Activated CD8-positive, alpha-beta memory T cell treated with anti-CD3 and anti-CD28 coated beads for 1 hour (primary cell): ENCODE data around the gene CREBZF.

Source experiments
- DNase-seq, 2 donors: peaks; one replicate each; pipeline ENCODE4 v3.0.0-alpha.2; 2020; ENCODE audit warnings: low read depth in 1 of 2; ENCODE audit errors: extremely low read depth in 1 of 2

CREBZF gene, protein sequence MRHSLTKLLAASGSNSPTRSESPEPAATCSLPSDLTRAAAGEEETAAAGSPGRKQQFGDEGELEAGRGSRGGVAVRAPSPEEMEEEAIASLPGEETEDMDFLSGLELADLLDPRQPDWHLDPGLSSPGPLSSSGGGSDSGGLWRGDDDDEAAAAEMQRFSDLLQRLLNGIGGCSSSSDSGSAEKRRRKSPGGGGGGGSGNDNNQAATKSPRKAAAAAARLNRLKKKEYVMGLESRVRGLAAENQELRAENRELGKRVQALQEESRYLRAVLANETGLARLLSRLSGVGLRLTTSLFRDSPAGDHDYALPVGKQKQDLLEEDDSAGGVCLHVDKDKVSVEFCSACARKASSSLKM

DNA sequence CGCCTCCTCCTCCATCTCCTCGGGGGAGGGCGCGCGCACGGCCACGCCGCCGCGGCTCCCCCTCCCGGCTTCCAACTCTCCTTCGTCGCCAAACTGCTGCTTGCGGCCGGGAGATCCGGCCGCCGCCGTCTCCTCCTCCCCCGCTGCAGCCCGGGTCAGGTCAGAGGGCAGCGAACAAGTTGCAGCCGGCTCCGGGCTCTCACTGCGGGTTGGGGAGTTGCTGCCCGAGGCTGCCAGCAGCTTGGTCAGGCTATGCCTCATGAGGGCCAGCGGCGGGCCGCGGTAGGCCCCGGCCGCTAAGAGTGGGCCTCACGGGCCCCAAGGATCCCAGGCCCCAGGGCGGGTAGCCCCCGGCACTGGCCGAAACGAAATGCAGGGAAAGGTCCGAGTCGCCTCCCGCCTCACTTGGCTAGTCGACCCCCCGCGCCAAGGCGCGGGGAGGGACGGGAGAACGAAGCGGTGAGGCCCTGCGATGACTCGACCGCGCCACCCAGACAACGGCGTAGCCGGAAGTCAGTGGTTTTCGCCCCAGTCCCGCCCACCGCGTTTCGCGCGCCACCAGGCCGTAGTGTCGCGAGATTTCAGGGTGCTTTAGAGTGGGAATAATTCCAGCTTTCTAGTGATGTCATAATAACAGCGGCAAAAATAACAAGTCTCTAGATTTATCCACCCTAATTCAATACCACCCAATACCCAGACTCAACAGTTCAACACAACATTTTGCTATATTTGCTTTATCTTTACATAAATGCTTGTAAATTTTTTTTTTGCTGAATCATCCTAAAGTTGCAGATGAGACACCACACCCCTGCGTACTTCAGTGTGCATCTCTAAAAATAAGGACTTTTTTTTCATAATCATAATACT, at the start of gene CREBZF:
CREBZF (minus strand) TSS at position 515 of the 867 bp plus-strand sequence; CDS start at position 261, 254 bp downstream.
- DNase-seq: peak; percentile 70 to 86

DNA sequence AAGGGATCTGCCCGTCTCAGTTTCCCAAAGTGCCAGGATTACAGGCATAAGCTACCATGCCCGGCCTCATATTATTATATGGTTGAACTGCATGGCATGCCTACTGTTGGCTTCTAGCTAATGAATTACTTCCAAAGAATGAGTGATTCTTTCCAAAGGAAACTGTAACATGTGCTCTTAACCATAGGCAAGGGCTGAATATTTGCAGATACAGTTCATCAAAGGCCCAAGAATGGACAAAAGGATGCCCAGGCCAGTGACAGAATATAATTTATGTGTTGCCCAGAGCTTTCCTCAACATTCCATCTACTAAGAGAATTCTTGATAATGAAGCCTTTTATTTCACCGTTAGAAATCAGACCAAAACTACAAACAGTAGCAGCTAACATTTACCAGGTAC, 48.0 kb upstream of the CREBZF start:
- no peak for DNase-seq

DNA sequence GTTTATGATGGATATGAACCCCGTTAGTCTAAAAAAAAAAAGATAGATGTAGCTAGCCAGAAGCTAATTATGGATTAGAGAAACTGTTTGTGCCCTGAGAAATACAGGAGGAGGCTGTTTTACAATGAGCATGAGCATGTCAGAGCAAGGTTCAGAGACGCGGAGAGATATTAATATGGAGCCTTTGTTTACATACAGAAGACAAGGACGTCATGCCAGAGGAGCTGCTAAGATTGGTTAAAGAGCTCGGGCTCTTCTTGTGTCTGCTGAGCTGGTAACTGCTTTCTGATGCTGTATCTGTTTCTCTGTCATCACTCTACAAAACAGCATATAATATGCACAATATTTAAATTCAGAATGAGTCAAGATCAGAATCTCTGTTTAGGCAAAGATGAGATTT, 46.0 kb upstream of the CREBZF start:
- no peak for DNase-seq

DNA sequence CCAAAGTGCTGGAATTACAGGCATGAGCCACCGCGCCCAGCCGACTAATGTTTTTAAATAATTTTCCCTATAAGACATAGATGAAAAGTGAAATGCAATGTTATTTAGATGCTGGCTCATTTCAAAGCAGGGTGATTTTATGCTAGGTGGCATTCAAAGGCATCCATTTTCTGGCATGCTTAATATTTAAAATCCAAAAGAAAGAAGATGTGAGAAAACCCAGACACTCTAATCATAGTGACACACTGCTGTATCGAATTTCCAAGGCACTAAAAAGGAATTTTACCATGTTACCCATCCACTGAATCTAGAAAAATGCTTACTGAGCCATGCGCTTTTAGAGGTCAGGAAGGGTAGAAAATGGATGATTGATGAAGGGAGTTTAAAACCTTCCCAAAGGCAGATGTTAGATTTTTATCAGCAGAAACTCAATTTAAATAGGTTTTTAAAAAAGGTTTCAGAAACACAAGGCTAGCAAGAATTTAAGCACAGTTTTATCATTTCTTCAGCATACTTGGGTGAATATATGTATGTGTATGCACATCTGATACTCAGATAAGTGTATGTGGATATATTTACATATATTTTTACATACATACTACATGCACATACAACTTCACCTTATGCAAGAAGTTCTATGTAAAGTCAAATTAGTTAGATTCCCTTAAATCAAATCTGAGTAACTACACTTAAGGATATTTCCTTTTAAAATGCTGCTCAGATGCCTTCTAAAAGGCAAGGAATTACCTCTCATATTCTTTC, 45.2 kb upstream of the CREBZF start:
- DNase-seq: no peak

DNA sequence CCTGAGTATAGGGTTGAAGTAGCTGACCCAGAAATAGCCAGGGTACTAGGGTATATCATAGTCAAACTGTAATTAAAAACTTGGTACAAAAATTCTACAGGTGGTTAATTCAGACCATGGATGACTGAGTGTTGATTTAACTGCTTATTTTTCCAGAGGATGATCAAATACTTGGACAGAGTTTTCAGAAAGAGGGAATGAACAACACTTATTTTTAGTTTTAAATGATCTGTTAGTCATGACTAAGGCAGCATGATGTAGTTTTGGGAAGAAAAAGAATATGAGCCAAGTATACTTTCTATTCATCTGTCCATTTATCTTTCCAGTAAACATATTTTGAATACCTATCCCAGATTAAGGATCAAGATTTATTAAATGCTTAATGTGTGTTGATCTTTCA, 40.9 kb upstream of the CREBZF start:
- DNase-seq: no peak

DNA sequence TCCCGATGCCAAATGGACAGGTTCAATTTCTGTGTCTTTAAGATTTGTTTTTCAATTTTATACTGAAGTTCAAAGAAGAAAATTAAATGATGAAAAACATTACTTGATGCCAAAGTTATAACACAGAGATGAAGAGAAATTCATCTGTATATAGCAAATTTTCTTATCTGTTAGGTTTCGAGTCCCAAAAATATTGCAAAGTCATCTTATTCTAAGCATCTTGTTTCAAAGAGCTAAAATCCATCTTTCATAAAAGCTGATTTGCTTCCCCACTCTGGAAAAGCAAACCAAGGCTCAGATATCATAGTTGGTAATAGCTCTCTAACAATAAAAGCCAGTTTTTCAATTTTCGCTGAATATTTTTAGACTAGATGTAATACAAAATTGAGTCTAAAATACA, 40.0 kb upstream of the CREBZF start:
- DNase-seq: no peak

DNA sequence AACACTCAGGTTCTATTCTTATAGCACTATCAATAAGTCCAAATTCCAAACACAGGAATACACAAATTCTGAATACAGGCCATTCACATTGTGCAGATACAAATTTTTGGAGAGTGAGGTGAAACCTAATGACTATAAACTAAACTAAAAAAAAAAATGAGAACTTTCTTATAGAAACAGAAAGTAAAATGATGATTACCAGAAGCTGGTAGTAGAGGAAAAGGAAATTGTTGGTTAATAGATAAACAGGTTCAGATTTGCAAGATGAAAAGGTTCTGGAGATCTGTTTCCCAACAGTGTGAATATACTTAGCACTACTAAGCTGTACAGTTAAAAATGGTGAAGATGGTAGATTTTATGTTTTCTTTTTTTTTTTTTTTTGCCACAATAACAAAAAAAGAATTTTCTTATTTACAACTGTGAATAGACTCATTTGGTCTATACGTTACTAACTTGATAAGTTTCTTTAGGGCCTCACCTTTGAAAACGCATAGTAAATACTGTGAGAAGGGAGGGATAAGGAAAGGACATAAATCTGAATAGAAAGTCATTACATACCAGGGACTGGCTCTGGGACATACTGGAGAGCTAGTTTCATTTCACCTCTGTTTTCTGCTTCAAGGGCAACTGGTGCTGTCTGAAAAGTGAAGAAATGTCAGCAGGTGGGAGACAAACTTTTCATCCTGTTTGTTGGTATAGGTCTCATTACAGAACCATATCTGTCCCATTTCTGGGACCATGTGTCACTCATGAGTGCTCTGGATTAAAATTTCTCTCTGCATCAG, 35.2 kb upstream of the CREBZF start:
- no peak for DNase-seq

DNA sequence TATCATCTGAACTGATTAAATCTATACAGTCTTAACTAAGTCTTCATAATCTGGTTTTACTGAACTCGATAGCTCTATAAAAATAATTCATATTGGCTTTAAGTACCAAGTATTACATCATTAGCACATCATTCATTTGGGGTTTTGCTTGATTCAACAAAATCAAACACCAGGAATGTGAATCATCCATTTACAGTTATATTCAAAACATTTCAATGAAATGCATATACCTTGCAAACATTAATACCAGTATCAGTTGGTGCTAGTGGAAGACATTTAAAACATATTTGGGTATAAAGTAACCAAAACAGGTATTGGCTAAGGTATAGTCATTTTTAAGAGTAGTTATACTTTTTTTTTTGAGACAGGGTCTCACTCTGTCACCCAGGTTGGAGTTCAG, 33.3 kb upstream of the CREBZF start:
- no peak for DNase-seq

DNA sequence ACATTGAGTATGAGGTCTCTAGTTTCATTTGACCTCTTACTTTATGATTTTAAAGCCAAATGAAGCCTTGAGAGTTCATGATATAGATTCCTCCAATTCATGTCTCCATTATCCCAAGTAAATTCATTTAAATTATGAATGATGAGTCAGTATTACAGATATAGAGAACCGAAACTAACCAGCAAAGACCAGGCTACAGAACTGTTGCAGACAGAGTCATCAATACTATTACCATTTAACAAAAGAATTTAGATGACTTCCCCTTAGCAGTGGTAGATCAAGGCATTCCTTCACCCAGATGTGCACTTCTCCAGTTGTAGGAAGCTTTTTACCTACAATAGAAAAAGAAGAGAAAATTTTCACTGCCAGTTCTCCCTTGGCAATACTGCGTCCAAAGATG, 32.8 kb upstream of the CREBZF start:
- DNase-seq: no peak

DNA sequence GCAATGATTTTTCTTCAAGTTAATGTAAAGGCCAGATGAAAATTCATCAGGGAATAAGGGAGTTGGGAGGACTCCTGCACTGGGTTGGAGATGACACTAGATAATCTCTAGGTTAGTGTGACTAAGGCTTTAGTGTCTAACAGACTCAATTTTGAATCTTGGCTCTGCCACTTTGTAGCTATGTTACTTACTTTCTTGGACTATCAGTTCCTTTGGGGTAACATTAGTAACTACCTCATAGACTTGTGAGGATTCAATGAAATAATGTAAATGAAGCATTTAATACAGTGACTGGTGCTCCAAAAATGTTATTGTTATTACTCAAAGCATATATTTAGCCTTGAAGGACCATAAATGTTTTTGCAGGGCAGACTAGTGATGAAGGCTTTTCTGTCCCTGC, 30.6 kb upstream of the CREBZF start:
- no peak for DNase-seq

DNA sequence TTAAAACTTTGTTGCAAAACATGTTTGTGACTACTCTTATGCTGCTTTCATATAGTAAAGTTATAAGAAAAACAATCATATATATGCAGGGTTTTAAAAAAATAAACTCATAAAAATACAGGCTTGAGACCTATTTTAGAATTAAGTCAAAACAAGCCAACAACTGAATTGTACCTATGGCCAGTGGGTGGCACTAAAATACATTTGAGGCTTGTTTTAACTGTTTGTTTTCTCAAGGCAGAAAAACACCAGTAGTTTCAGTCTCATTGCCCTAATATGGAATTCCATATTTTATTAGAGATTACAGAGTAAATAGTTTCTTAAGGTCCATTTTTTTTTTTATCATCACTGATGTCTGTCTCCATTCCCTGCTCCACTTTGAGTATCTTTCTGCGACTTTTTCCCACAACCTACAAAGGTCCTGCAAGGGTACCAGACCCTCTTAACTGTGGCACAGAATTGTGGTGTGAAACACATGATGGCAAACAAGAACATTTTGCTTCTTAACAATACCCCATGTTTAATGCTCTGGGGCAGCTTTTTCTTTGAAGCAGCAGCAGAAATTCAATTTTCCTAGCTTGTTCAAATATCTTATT, 29.6 kb upstream of the CREBZF start:
- no peak for DNase-seq

DNA sequence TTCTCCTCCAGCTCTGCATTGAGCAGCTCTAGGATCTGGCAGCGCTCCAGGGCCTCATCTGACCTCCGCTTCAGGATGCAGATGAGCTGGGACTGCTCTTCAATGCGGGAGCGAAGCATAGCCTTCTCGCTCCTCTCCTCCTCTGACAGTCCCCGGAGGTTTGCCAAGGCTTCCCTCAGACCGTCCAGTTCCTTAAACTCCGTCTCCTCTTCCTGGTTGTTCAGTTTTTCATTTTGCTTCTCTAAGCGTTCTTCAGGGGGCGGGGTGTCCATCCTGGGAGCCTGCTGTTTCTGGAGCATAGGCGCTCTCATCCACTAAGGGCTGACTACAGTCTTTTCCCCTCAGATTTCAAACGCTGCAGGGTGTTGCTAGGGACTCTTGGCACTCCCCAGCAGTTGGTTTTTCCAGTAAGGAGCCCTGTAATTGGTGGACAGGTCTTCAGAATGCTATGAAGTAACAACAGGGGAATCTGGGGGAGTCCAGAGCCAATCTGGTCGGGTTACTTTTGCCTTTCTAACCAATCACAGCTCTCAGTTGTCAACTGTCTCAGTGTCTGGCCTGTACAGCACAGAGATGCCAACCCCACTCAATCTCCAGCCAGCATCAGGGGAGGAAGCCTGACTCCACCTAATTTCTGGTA, 21.0 kb upstream of the CREBZF start, which contains the start of gene CCDC89:
CCDC89 (minus strand) TSS at position 376 of the 640 bp plus-strand sequence; CDS start at position 311, 65 bp downstream.
- no peak for DNase-seq

DNA sequence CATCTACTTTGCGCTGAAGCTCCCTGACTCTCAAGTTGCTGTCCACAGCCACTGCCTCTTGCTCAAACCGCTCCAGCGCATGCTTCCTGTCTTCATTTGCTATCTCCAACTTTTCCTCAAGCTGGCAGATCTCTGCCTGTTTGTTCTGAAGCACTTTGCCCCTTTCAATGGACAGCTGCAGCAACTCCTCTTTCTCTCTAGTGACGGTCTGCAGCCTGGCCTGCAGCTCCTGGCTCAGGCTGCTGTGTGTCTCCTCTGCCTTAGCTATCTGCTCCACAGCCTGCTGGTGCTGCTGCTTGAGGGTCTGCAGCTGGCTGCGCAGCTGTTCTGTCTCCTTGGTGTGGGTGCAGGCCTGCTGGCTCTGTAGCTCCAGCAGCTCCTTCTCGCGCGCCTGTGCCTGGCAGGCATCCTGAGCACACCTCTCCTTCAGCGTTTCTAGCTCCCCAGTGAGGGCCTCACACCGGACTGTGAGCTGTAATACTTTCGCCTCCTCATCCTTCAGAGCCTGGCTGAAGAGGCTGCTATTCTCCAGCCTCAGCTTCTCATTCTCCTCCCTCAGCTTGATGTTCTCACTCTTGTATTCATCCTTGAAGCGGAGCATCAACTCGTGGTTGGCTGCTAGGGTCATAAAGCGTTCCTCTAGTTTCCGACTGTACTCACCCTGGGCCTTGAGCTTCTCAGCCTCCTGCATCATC, 20.3 kb upstream of the CREBZF start:
- no peak for DNase-seq

DNA sequence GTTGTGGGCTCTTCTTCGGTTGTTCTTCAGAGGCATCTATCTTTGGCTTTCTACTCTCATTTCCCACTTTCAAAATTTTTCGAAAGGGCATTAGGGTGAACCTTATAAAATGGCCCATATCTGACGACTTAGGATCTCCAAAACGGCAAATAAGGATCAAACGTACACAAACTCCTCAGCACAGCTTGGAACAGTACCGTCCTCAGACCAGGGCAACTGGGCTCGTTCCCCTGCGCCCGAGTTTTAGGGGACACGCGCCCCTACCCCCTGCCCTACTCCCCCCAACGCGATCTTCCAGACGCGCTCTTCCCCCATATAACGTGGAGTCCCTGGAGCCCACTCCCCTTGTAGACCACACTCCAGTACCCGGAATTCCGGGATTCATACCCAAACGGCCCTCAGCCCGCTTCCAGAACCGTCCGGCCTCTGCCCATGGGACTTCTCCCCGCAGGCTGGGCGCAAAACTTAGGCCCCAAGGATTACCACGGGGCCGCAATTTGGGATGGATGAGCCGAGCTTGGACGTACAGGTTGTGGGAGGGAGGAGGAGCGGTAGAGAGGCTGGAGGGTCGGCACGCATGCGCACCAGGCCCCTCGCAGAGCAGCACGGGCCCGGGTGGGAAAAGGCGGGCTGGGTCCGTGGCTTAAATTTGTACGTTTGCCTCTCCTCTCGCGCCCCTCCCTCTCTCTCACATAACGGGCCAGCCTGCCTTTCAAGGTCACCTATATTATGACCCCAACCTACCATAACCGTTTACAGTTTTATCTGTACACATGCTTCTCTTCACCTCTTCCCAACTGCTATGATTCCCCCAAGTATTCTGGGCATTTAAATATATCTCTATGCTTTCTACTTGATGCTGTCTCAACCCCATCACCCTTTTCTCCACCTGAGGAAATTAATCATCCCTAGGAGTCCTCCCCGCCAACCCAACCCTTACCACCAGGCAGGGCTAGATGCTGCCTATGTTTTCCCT, 17.7 kb upstream of the CREBZF start:
- DNase-seq: peak in 1 of 2 donors; percentile 37

DNA sequence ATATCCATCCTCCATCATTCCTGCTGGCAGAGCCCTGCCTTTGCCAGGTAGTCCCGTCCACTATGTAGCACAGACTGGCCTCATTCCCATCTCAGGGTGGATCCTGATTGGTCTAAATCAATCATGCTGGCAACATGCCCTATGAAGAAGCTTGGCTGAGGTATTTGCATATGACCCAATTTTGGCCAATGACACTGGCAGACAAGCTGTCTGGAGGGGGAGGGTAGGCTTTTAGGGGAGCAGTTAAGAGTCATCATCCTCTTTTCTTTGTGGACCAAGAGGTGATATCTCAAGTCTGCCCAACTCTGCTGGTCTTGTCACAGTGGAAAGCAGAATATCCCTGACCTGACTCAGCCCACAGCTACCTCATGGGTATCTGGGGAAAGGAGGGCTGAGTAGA, 16.0 kb upstream of the CREBZF start:
- no peak for DNase-seq

DNA sequence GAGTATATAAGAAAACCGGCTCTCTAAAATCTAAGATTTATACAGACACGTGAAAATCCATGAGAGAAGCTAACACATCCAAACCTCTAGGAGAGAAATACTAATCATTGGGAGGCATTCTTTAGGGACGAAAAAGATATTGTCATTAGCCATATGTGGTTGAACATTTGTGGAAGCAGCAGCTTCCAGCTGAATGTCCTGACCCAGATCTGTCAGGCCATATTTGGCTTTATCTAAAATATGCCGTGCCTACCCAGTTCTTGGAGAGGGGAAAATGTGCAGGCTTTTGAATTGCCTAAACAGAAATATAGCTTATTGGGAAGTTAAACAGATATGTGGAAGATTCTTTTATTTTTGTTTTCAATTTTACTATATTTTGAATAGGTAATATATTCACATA, 14.6 kb upstream of the CREBZF start:
- DNase-seq: no peak

DNA sequence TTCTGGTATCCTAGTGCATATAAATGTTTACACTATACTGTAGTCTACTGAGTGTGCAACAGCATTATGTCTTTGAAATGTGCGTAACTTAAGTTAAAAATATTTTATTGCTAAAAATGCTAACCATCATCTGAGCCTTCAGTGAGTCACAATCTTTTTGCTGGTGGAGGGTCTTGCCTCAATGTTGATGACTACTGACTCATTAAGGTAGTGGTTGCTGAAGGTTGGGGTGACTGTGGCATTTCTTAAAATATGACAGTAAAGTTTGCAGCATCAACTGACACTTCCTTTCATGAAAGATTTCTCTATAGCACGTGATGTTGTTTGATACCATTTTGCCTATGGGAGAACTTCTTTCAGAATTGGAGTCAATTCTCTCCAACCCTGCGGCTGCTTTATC, 8.5 kb upstream of the CREBZF start:
- DNase-seq: no peak
